ENCODE results near the gene OR52R1.
"Not testable (repeated sequence)": the region's sequence is repeated elsewhere in the genome, so short reads cannot be mapped to it uniquely, and the experiment has no call there.

The OR52R1 gene

GRCh38 chr11:4804280-4804679, at the start of gene OR52R1:
Gene OR52R1, minus strand, starts transcription at chr11:4804380. Its CDS starts 0 bp downstream, at chr11:4804380.
- no peak for DNase-seq (ENCODE audit: low read depth in 2 of 2)

GRCh38 chr11:4851033-4851432, 46.9 kb upstream of the OR52R1 start:
- no peak for DNase-seq (ENCODE audit: low read depth in 2 of 2)

- DNase-seq (ENCODE audit: low read depth in 2 of 2): no peak
These were observed 44.8 kb upstream of the OR52R1 start, which contains the start of gene OR51S1 for GRCh38 chr11:4848908-4849532. Gene OR51S1, minus strand, starts transcription at chr11:4849208. Its CDS starts 0 bp downstream, at chr11:4849208.

- no peak for DNase-seq (ENCODE audit: low read depth in 2 of 2)
These were observed 35.8 kb upstream of the OR52R1 start for GRCh38 chr11:4839851-4840549.

GRCh38 chr11:4830909-4831308, 26.7 kb upstream of the OR52R1 start:
- DNase-seq (ENCODE audit: low read depth in 2 of 2): no peak

GRCh38 chr11:4830346-4830745, 26.2 kb upstream of the OR52R1 start:
- no peak for DNase-seq (ENCODE audit: low read depth in 2 of 2)

GRCh38 chr11:4826425-4826824, 22.2 kb upstream of the OR52R1 start:
- no peak for DNase-seq (ENCODE audit: low read depth in 2 of 2)

- no peak for DNase-seq (ENCODE audit: low read depth in 2 of 2)
These were observed 21.0 kb upstream of the OR52R1 start for GRCh38 chr11:4825132-4825531.

- DNase-seq (ENCODE audit: low read depth in 2 of 2): no peak
These were observed 16.8 kb upstream of the OR52R1 start, which contains the start of gene OR51F2 for GRCh38 chr11:4821021-4821420. Gene OR51F2, plus strand, starts transcription at chr11:4821321. Its CDS starts 101 bp downstream, at chr11:4821422.

GRCh38 chr11:4809246-4809645, 5.1 kb upstream of the OR52R1 start:
- no peak for DNase-seq (ENCODE audit: low read depth in 2 of 2)

- DNase-seq (ENCODE audit: low read depth in 2 of 2): no peak
These were observed 4.3 kb upstream of the OR52R1 start for GRCh38 chr11:4808476-4808875.

GRCh38 chr11:4801316-4801715, 2.9 kb downstream of the OR52R1 start:
- not testable (repeated sequence) for DNase-seq (ENCODE audit: low read depth in 2 of 2)

GRCh38 chr11:4798427-4799183, 5.6 kb downstream of the OR52R1 start:
- DNase-seq (ENCODE audit: low read depth in 2 of 2): no peak

- no peak for DNase-seq (ENCODE audit: low read depth in 2 of 2)
These were observed 7.0 kb downstream of the OR52R1 start for GRCh38 chr11:4797206-4797605.

GRCh38 chr11:4782454-4782853, 21.7 kb downstream of the OR52R1 start:
- DNase-seq (ENCODE audit: low read depth in 2 of 2): no peak

GRCh38 chr11:4769838-4770237, 34.3 kb downstream of the OR52R1 start, which contains the start of gene OR51F1:
Gene OR51F1, minus strand, starts transcription at chr11:4769938. Its CDS starts 0 bp downstream, at chr11:4769938.
- DNase-seq (ENCODE audit: low read depth in 2 of 2): no peak

GRCh38 chr11:4768094-4768493, 36.1 kb downstream of the OR52R1 start:
- DNase-seq (ENCODE audit: low read depth in 2 of 2): no peak

GRCh38 chr11:4766420-4767043, 37.6 kb downstream of the OR52R1 start:
- DNase-seq (ENCODE audit: low read depth in 2 of 2): no peak

GRCh38 chr11:4763096-4763495, 41.1 kb downstream of the OR52R1 start:
- DNase-seq (ENCODE audit: low read depth in 2 of 2): no peak

Data from fibroblast of skin of left biceps (primary cell).